K562 (cell line): ENCODE measurements around the gene MND1. TPM values are rescaled to one million over a fixed set of nuclear protein-coding genes. Genes with fewer than 3 reads are reported as not detected.

Experiments used
- ATAC-seq: fragments of 200-7000 bp; cut with Tn5 transposase; 3 replicates; pipeline ENCODE4 v1.9.1; 2020; ENCODE audit warnings: moderate library complexity
- BruUV-seq: library from RNA; stranded (reverse); fragments of 400-500 nt; replicated peaks from 2 replicates; lab custom pipeline; 2021; lab: Mats Ljungman, UMichigan
- CTCF ChIA-PET: fragments of 300-600 bp; formaldehyde crosslinking; extraction: SDS; loops from one replicate; lab custom pipeline; 2021; ENCODE audit warnings: low intra/inter-chr PET ratio; lab: Yijun Ruan, JAX
- POLR2A ChIA-PET: fragments of 300-600, 350-650 bp; sonication (Branson Sonifier 250); formaldehyde crosslinking; extraction: SDS; loops from one replicate; lab custom pipeline; 2021; ENCODE audit warnings: antibody characterized with exemption, inconsistent platforms; lab: Yijun Ruan, JAX
- DNase-seq, 4 experiments: peaks; one replicate each; pipeline versions ENCODE4 v3.0.0 to v3.0.0-alpha.2; 2011 to 2018; ENCODE audit warnings: low spot score in 3 of 4, mixed read lengths in 3 of 4; ENCODE audit errors: extremely low read depth in 1 of 4
- FAIRE-seq: peaks from 2 replicates; lab custom pipeline; 2011; peaks lifted over from hg19 to GRCh38; lab: Jason Lieb, UNC
- H2AFZ ChIP-seq: 2 replicates; pipeline ENCODE4 v1.6.0; 2011; ENCODE audit warnings: low read depth, low read length, control low read depth, inconsistent platforms
- H3K27ac ChIP-seq: fragments of 200-600 bp; 3 replicates; pipeline ENCODE4 v1.8.0; 2011; ENCODE audit warnings: low read depth, mild to moderate bottlenecking, control low read depth, inconsistent platforms, low read length, moderate library complexity, mixed read lengths; ENCODE audit errors: extremely low read depth
- H3K27me3 ChIP-seq, 2 experiments: fragments of 300-600 bp in 1 of 2; 2 replicates in 1 of 2; 3 replicates in 1 of 2; pipeline versions ENCODE4 v1.6.0 to v1.8.0; 2011; ENCODE audit warnings: inconsistent platforms in 2 of 2, low read length in 2 of 2, mild to moderate bottlenecking in 1 of 2, mixed read lengths in 1 of 2, moderate library complexity in 1 of 2; ENCODE audit not compliant: control insufficient read depth in 2 of 2, insufficient read depth in 2 of 2
- H3K36me3 ChIP-seq: fragments of 300-600 bp; 3 replicates; pipeline ENCODE4 v1.8.0; 2011; ENCODE audit warnings: mild to moderate bottlenecking, low read length, inconsistent platforms; ENCODE audit not compliant: control insufficient read depth, insufficient read depth
- H3K4me1 ChIP-seq, 2 experiments: fragments of 200-600 bp in 1 of 2; replicated peaks in 1 of 2; 2 replicates in 1 of 2; 3 replicates in 1 of 2; pipeline versions ENCODE4 v1.5.1 to v1.8.0; 2011; ENCODE audit warnings: inconsistent platforms in 2 of 2, low read length in 2 of 2, mild to moderate bottlenecking in 1 of 2, mixed read lengths in 1 of 2, moderate library complexity in 1 of 2; ENCODE audit not compliant: control insufficient read depth in 2 of 2, insufficient read depth in 2 of 2
- H3K4me2 ChIP-seq: 2 replicates; pipeline ENCODE4 v1.6.1; 2011; ENCODE audit warnings: low read length, control low read depth, inconsistent platforms, mixed read lengths; ENCODE audit not compliant: insufficient read depth
- H3K4me3 ChIP-seq: fragments of 200-600 bp; sonication (generic), shearing (Covaris generic); 2 replicates; pipeline ENCODE4 v1.5.1; 2016; ENCODE audit warnings: control low read depth, inconsistent platforms
- H3K79me2 ChIP-seq: fragments of 200-600 bp; 3 replicates; pipeline ENCODE4 v1.8.0; 2011; ENCODE audit warnings: low read length, inconsistent platforms; ENCODE audit not compliant: control insufficient read depth, insufficient read depth
- H3K9ac ChIP-seq, 2 experiments: 2 replicates each; pipeline versions ENCODE4 v1.6.0 to v1.6.1; 2011; ENCODE audit warnings: low read depth in 2 of 2, low read length in 2 of 2, control low read depth in 1 of 2, inconsistent platforms in 1 of 2, mild to moderate bottlenecking in 1 of 2, mixed read lengths in 1 of 2; ENCODE audit not compliant: insufficient read depth in 1 of 2
- H3K9me1 ChIP-seq: one replicate; pipeline ENCODE4 v1.6.0; 2011; ENCODE audit warnings: inconsistent platforms, mild to moderate bottlenecking, low read length, moderate library complexity; ENCODE audit not compliant: control insufficient read depth, insufficient read depth
- H3K9me3 ChIP-seq: replicated peaks from 2 replicates; pipeline ENCODE4 v1.5.1; 2011; ENCODE audit warnings: low read depth, low read length, inconsistent platforms; ENCODE audit not compliant: control insufficient read depth, insufficient read depth
- H4K20me1 ChIP-seq: replicated peaks from 2 replicates; pipeline ENCODE4 v1.6.1; 2011; ENCODE audit warnings: low read length, inconsistent platforms, mixed read lengths; ENCODE audit not compliant: control insufficient read depth, insufficient read depth
- BCL6 ChIP-seq: fragments of 250-450 bp; sonication (Bioruptor Pico); IDR thresholded peaks from 2 replicates; pipeline ENCODE4 v1.4.0; 2020
- BRCA1 ChIP-seq, 2 experiments: fragments of 450-650 bp in 1 of 2; sonication (generic) in 1 of 2; formaldehyde crosslinking in 1 of 2; IDR thresholded peaks; 2 replicates each; pipeline versions ENCODE4 v1.5.0 to v1.6.1; 2017 to 2020; ENCODE audit warnings: mild to moderate bottlenecking in 1 of 2, missing genetic modification reagents in 1 of 2
- C11orf30 ChIP-seq: fragments of 450-650 bp; IDR thresholded peaks from 2 replicates; pipeline ENCODE4 v1.6.1; 2016; ENCODE audit warnings: low read depth, mild to moderate bottlenecking
- CEBPB ChIP-seq: fragments of 450-650 bp; IDR thresholded peaks from 2 replicates; pipeline ENCODE4 v1.6.1; 2016; ENCODE audit warnings: missing genetic modification characterization, missing compliant biosample characterization
- COPS2 ChIP-seq: fragments of 450-650 bp; conservative IDR thresholded peaks from 2 replicates; pipeline ENCODE4 v1.6.1; 2016; ENCODE audit warnings: mild to moderate bottlenecking, moderate library complexity
- ESRRA ChIP-seq: fragments of 450-650 bp; IDR thresholded peaks from 2 replicates; pipeline ENCODE4 v1.6.1; 2014; ENCODE audit warnings: low read depth, mild to moderate bottlenecking, moderate library complexity, borderline replicate concordance
- FOXJ2 ChIP-seq: fragments of 200-800 bp; sonication (Bioruptor generic); IDR thresholded peaks from 2 replicates; pipeline ENCODE4 v1.6.1; 2016; ENCODE audit warnings: missing genetic modification characterization, missing compliant biosample characterization
- LARP7 ChIP-seq: fragments of 450-650 bp; IDR thresholded peaks from 2 replicates; pipeline ENCODE4 v1.6.1; 2016
- MAFF ChIP-seq: IDR thresholded peaks from 2 replicates; pipeline ENCODE4 v1.6.1; 2012; ENCODE audit warnings: low read length, improper control_type of control experiment
- THRAP3 ChIP-seq: fragments of 450-650 bp; IDR thresholded peaks from 2 replicates; pipeline ENCODE4 v1.6.1; 2016; ENCODE audit warnings: mild to moderate bottlenecking, inconsistent platforms, borderline replicate concordance
- ZFX ChIP-seq: sonication (generic); formaldehyde crosslinking; IDR thresholded peaks from 2 replicates; pipeline ENCODE4 v1.8.0; 2022; ENCODE audit warnings: mild to moderate bottlenecking, missing genetic modification reagents, moderate library complexity
- ZNF12 ChIP-seq: sonication (generic); formaldehyde crosslinking; IDR thresholded peaks from 2 replicates; pipeline ENCODE4 v1.4.0; 2020; ENCODE audit warnings: mild to moderate bottlenecking, missing genetic modification reagents
- ZNF140 ChIP-seq: fragments of 250-450 bp; sonication (Bioruptor Pico); IDR thresholded peaks from 2 replicates; pipeline ENCODE4 v1.8.0; 2021; ENCODE audit warnings: moderate library complexity, mild to moderate bottlenecking, inconsistent platforms
- WGBS: fragments of 100-300 bp; shearing (Covaris generic); methylation state at CpG from one replicate; pipeline ENCODE4 v1.1.6; 2016; ENCODE audit warnings: low coverage, mixed read lengths; ENCODE audit not compliant: insufficient coverage; ENCODE audit errors: missing lambda C conversion rate; 5-methylcytosine and 5-hydroxymethylcytosine counted together
- in situ Hi-C: fragments of 300-500 bp; cut with MboI; formaldehyde crosslinking; loops from 4 replicates; pipeline ENCODE4 v1.15.0; 2018; ENCODE audit warnings: inconsistent platforms, mixed read lengths
- intact Hi-C: fragments of 100-400 bp; cut with micrococcal nuclease; formaldehyde crosslinking; loops from 2 replicates; pipeline ENCODE4 v1.14.2; 2022
- polyA plus RNA-seq, 8 experiments: library from polyadenylated mRNA; depleted of rRNA in 4 of 8; stranded (reverse) in 5 of 8; unstranded in 3 of 8; fragments of >200 nt; fragmentation: Nextera tagmentation in 2 of 8; fragmentation: Illumina TruSeq in 1 of 8; extraction: Ambion mirVana in 2 of 8; extraction: Trizol in 1 of 8; gene quantifications; 2 replicates each; pipeline versions ENCODE4 v1.2.1 to v1.2.3, GENCODE V29; 2011 to 2014; ENCODE audit warnings: inconsistent platforms in 1 of 8, missing spikeins in 1 of 8
- total RNA-seq, 7 experiments: library from RNA; depleted of rRNA in 6 of 7; stranded (reverse); fragments of >200 nt in 6 of 7; fragmentation: Illumina TruSeq in 2 of 7; extraction: Trizol in 2 of 7; gene quantifications; 2 replicates each; pipeline versions ENCODE4 v1.2.1 to v1.2.3, GENCODE V29; 2011 to 2021; ENCODE audit warnings: low replicate concordance in 1 of 7
- TF ChIP-seq, protein P1 (sequence below): IDR thresholded peaks from 3 replicates; pipeline ENCODE4 v1.6.1; 2011; ENCODE audit warnings: borderline replicate concordance, mild to moderate bottlenecking; ENCODE audit not compliant: insufficient read length, insufficient read depth
- TF ChIP-seq, protein P2 (sequence below), 2 experiments: fragments of 200-800 bp in 1 of 2; sonication (Bioruptor generic) in 1 of 2; sonication (generic) in 1 of 2; formaldehyde crosslinking in 1 of 2; IDR thresholded peaks in 1 of 2; conservative IDR thresholded peaks in 1 of 2; 2 replicates each; pipeline versions ENCODE4 v1.5.0 to v1.6.1; 2016 to 2020; ENCODE audit warnings: missing compliant biosample characterization in 1 of 2, missing genetic modification characterization in 1 of 2, missing genetic modification reagents in 1 of 2
- TF ChIP-seq, protein P3 (sequence below): fragments of 450-650 bp; IDR thresholded peaks from 2 replicates; pipeline ENCODE4 v1.6.1; 2016; ENCODE audit warnings: missing biosample characterization, missing genetic modification characterization
- TF ChIP-seq, protein P4 (sequence below): fragments of 450-650 bp; IDR thresholded peaks from 2 replicates; pipeline ENCODE4 v1.7.1; 2018; ENCODE audit warnings: mild to moderate bottlenecking, low read depth; ENCODE audit not compliant: partially characterized antibody

MND1 gene
- total and polyA plus RNA-seq, 9 of the 15 experiments (the other 6 are each of a cell fraction or from before 2014, with no cell fraction given) = 35.3 to 94.1 (median 59.9) TPM

DNA sequence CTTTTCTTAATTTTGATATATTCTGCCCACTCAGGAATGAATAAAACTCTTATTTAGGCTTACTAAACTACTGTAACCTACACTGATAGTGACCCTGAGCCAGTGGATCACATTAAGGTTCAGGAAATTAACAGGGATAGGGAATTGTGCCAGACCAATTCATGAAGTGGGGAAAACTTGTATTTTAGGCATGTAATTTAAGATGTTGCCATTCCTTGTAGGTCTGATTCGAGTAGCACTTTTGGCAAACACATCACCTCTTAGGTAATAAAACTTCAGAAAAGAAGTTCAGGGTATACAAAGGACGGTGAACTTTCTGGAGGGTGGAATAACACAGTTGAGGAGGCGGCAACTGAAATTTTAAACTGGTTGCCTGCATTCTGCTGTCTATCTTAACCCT lies 54.9 kb downstream of the MND1 start:
- ChIA-PET CTCF (no interaction called here), POLR2A (interaction anchor here (0.7 kb wide), 1 partner anchor 48 kb away, joined by 3 read pairs; no protein-coding TSS in a partner anchor)
- TF ChIP-seq ESRRA = no peak
- TF ChIP-seq, protein P1, sequence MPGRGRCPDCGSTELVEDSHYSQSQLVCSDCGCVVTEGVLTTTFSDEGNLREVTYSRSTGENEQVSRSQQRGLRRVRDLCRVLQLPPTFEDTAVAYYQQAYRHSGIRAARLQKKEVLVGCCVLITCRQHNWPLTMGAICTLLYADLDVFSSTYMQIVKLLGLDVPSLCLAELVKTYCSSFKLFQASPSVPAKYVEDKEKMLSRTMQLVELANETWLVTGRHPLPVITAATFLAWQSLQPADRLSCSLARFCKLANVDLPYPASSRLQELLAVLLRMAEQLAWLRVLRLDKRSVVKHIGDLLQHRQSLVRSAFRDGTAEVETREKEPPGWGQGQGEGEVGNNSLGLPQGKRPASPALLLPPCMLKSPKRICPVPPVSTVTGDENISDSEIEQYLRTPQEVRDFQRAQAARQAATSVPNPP = no peak
- TF ChIP-seq BRCA1 (IDR thresholded peaks at IDR 0.05) = no peak
- no peak for TF ChIP-seq BRCA1 (CRISPR knock-in tag; IDR thresholded peaks at IDR 0.05)
- no peak for TF ChIP-seq ZNF12 (CRISPR knock-in tag)
- no peak for TF ChIP-seq MAFF
- TF ChIP-seq, protein P2, sequence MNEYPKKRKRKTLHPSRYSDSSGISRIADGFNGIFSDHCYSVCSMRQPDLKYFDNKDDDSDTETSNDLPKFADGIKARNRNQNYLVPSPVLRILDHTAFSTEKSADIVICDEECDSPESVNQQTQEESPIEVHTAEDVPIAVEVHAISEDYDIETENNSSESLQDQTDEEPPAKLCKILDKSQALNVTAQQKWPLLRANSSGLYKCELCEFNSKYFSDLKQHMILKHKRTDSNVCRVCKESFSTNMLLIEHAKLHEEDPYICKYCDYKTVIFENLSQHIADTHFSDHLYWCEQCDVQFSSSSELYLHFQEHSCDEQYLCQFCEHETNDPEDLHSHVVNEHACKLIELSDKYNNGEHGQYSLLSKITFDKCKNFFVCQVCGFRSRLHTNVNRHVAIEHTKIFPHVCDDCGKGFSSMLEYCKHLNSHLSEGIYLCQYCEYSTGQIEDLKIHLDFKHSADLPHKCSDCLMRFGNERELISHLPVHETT (CRISPR knock-in tag; conservative IDR thresholded peaks at IDR 0.05 in 1 of 2, IDR thresholded peaks at IDR 0.05 in 1 of 2) = no peak
- no peak for TF ChIP-seq C11orf30
- TF ChIP-seq, protein P3, sequence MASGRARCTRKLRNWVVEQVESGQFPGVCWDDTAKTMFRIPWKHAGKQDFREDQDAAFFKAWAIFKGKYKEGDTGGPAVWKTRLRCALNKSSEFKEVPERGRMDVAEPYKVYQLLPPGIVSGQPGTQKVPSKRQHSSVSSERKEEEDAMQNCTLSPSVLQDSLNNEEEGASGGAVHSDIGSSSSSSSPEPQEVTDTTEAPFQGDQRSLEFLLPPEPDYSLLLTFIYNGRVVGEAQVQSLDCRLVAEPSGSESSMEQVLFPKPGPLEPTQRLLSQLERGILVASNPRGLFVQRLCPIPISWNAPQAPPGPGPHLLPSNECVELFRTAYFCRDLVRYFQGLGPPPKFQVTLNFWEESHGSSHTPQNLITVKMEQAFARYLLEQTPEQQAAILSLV (tag) = no peak
- no peak for TF ChIP-seq THRAP3
- no peak for TF ChIP-seq CEBPB (tag)
- TF ChIP-seq BCL6 (CRISPR knock-in tag) = no peak
- TF ChIP-seq ZNF140 (CRISPR knock-in tag) = no peak
- TF ChIP-seq, protein P4, sequence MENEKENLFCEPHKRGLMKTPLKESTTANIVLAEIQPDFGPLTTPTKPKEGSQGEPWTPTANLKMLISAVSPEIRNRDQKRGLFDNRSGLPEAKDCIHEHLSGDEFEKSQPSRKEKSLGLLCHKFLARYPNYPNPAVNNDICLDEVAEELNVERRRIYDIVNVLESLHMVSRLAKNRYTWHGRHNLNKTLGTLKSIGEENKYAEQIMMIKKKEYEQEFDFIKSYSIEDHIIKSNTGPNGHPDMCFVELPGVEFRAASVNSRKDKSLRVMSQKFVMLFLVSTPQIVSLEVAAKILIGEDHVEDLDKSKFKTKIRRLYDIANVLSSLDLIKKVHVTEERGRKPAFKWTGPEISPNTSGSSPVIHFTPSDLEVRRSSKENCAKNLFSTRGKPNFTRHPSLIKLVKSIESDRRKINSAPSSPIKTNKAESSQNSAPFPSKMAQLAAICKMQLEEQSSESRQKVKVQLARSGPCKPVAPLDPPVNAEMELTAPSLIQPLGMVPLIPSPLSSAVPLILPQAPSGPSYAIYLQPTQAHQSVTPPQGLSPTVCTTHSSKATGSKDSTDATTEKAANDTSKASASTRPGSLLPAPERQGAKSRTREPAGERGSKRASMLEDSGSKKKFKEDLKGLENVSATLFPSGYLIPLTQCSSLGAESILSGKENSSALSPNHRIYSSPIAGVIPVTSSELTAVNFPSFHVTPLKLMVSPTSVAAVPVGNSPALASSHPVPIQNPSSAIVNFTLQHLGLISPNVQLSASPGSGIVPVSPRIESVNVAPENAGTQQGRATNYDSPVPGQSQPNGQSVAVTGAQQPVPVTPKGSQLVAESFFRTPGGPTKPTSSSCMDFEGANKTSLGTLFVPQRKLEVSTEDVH = no peak
- TF ChIP-seq FOXJ2 (tag) = no peak
- no peak for TF ChIP-seq COPS2
- TF ChIP-seq LARP7 = no peak
- TF ChIP-seq ZFX (CRISPR knock-in tag) = no peak

More for the DNA sequence above, 54.9 kb downstream of the MND1 start:
- intact Hi-C loops = no loop called here
- H3K9ac ChIP-seq = no peak overlapping the region
- no peak overlapping the region for H3K4me2 ChIP-seq
- ATAC-seq (no peak), FAIRE-seq (no peak), DNase-seq (no peak)
- H3K27me3 ChIP-seq = no peaks in the 10 kb centered on the region
- H3K79me2 ChIP-seq = no peaks in the 10 kb centered on the region
- H4K20me1 ChIP-seq = no peaks in the 10 kb centered on the region
- 0 out of 2 replicates have a peak, but pooled peaks cover 2% of the 10 kb centered on the region for H3K9me3 ChIP-seq
- no peak overlapping the region for H2AFZ ChIP-seq
- H3K9me1 ChIP-seq = no peaks in the 10 kb centered on the region
- H3K36me3 ChIP-seq = peaks cover 51% of the 10 kb centered on the region
- no peak overlapping the region for H3K27ac ChIP-seq
- WGBS = 83% methylated on average over 3 of the region's 3 CpGs
- BruUV-seq = no TSS peak
- in situ Hi-C loops = no loop called here
- H3K4me1 ChIP-seq = no peaks in the 10 kb centered on the region
- no peak overlapping the region for H3K4me3 ChIP-seq
